ENCODE results near the gene AAMP.

AAMP gene

GRCh38 chr2:218217360-218218267 is 52.3 kb downstream of the AAMP start:
- in situ Hi-C loops (cut with HindIII; ENCODE audit: low sequenced_read_pairs), result no loop called here
- no peak for DNase-seq (ENCODE audit: low read depth)
- peak overlapping the region; percentile 98 for H3K4me3 ChIP-seq (ENCODE audit: low read depth, low read length)
- TF ChIP-seq CTCF (IDR thresholded peaks at IDR 0.05; ENCODE audit: low read depth, low read length, missing control alignments), result no peak

- peak within 1 kb of the TSS; percentile 98 for H3K4me3 ChIP-seq (ENCODE audit: low read depth, low read length)
- no peak for TF ChIP-seq CTCF (IDR thresholded peaks at IDR 0.05; ENCODE audit: low read depth, low read length, missing control alignments)
- peak; percentile 86 for DNase-seq (ENCODE audit: low read depth)
- in situ Hi-C loops (cut with HindIII; ENCODE audit: low sequenced_read_pairs), result no loop called here
Observed at GRCh38 chr2:218216674-218217359, 53.1 kb downstream of the AAMP start, which contains the start of gene ARPC2. TSS of gene ARPC2 (plus strand) at chr2:218217189. CDS start at chr2:218217471, 282 bp downstream.

GRCh38 chr2:218216336-218216673 is 53.6 kb downstream of the AAMP start:
- peak overlapping the region; percentile 98 for H3K4me3 ChIP-seq (ENCODE audit: low read depth, low read length)
- in situ Hi-C loops (cut with HindIII; ENCODE audit: low sequenced_read_pairs), result no loop called here
- no peak for DNase-seq (ENCODE audit: low read depth)
- no peak for TF ChIP-seq CTCF (IDR thresholded peaks at IDR 0.05; ENCODE audit: low read depth, low read length, missing control alignments)

Data from astrocyte of the cerebellum (primary cell).